ENCODE measurements around the gene BRD7.
A peak's percentile ranks its signal among the peaks of the same experiment; 100 is the strongest.

The BRD7 gene

GRCh38 chr16:50288026-50288425 is 80.8 kb downstream of the BRD7 start:
- Mint-ChIP-seq H3K36me3 (peaks cover 55% of the 10 kb centered on the region), H3K4me3 (no peak overlapping the region), H3K4me1 (peaks cover 48% of the 10 kb centered on the region)

GRCh38 chr16:50286681-50287080 is 82.1 kb downstream of the BRD7 start:
- no peak overlapping the region for H3K27ac Mint-ChIP-seq
- H3K4me1 Mint-ChIP-seq = peaks cover 61% of the 10 kb centered on the region
- H3K36me3 Mint-ChIP-seq = peaks cover 63% of the 10 kb centered on the region
- no peak for DNase-seq (ENCODE audit: low spot score in 2 of 2)
- no peak overlapping the region for H3K4me3 Mint-ChIP-seq
- H3K9me3 Mint-ChIP-seq = no peaks in the 10 kb centered on the region
- ATAC-seq = no peak

More at GRCh38 chr16:50288026-50288425, 80.8 kb downstream of the BRD7 start:
- ATAC-seq (no peak), DNase-seq (ENCODE audit: low spot score in 2 of 2) (no peak)
- Mint-ChIP-seq H3K27ac (peak overlapping the region; percentile 88), H3K9me3 (no peaks in the 10 kb centered on the region)

- Mint-ChIP-seq H3K4me3 (no peak overlapping the region), H3K4me1 (peaks cover 73% of the 10 kb centered on the region), H3K27ac (no peak overlapping the region)
Measured at GRCh38 chr16:50285406-50286003, 83.3 kb downstream of the BRD7 start.

GRCh38 chr16:50284131-50284911 is 84.5 kb downstream of the BRD7 start:
- ATAC-seq (no peak), DNase-seq (ENCODE audit: low spot score in 2 of 2) (no peak)
- no peaks in the 10 kb centered on the region for H3K9me3 Mint-ChIP-seq
- peaks cover 56% of the 10 kb centered on the region for H3K36me3 Mint-ChIP-seq
- H3K4me1 Mint-ChIP-seq = peaks cover 77% of the 10 kb centered on the region
- peak overlapping the region; percentile 93 for H3K27ac Mint-ChIP-seq
- peak overlapping the region; percentile 72 for H3K4me3 Mint-ChIP-seq

More at GRCh38 chr16:50285406-50286003, 83.3 kb downstream of the BRD7 start:
- Mint-ChIP-seq H3K9me3 (no peaks in the 10 kb centered on the region), H3K36me3 (peaks cover 60% of the 10 kb centered on the region)
- ATAC-seq = no peak
- DNase-seq (ENCODE audit: low spot score in 2 of 2) = no peak

GRCh38 chr16:50282955-50283631 is 85.7 kb downstream of the BRD7 start:
- no peak for ATAC-seq
- peak overlapping the region; percentile 72 for H3K4me3 Mint-ChIP-seq
- peaks cover 4% of the 10 kb centered on the region for H3K9me3 Mint-ChIP-seq
- peak overlapping the region; percentile 93 for H3K27ac Mint-ChIP-seq
- peaks cover 83% of the 10 kb centered on the region for H3K4me1 Mint-ChIP-seq
- peaks cover 51% of the 10 kb centered on the region for H3K36me3 Mint-ChIP-seq
- no peak for DNase-seq (ENCODE audit: low spot score in 2 of 2)

- H3K4me1 Mint-ChIP-seq = peaks cover 93% of the 10 kb centered on the region
- H3K36me3 Mint-ChIP-seq = peaks cover 51% of the 10 kb centered on the region
- peak overlapping the region; percentile 93 for H3K27ac Mint-ChIP-seq
- DNase-seq (ENCODE audit: low spot score in 2 of 2) (peak in 1 of 2 donors; percentile 82), ATAC-seq (peak; percentile 78)
- peaks cover 5% of the 10 kb centered on the region for H3K9me3 Mint-ChIP-seq
- peak overlapping the region; percentile 72 for H3K4me3 Mint-ChIP-seq
Measured at GRCh38 chr16:50282010-50282538, 86.7 kb downstream of the BRD7 start.

GRCh38 chr16:50281391-50282009 is 87.3 kb downstream of the BRD7 start:
- peaks cover 93% of the 10 kb centered on the region for H3K4me1 Mint-ChIP-seq
- ATAC-seq = no peak
- H3K36me3 Mint-ChIP-seq = peaks cover 48% of the 10 kb centered on the region
- DNase-seq (ENCODE audit: low spot score in 2 of 2) = no peak
- H3K9me3 Mint-ChIP-seq = peaks cover 5% of the 10 kb centered on the region
- H3K4me3 Mint-ChIP-seq = peak overlapping the region; percentile 72
- H3K27ac Mint-ChIP-seq = peak overlapping the region; percentile 93

- Mint-ChIP-seq H3K36me3 (peaks cover 42% of the 10 kb centered on the region), H3K9me3 (peaks cover 5% of the 10 kb centered on the region), H3K27ac (peak overlapping the region; percentile 93), H3K4me3 (peak overlapping the region; percentile 72), H3K4me1 (peaks cover 93% of the 10 kb centered on the region)
- ATAC-seq (no peak), DNase-seq (ENCODE audit: low spot score in 2 of 2) (no peak)
Measured at GRCh38 chr16:50280932-50281331, 87.9 kb downstream of the BRD7 start.

- DNase-seq (ENCODE audit: low spot score in 2 of 2) (no peak), ATAC-seq (no peak)
- peak overlapping the region; percentile 72 for H3K4me3 Mint-ChIP-seq
- H3K27ac Mint-ChIP-seq = peak overlapping the region; percentile 93
- H3K4me1 Mint-ChIP-seq = peaks cover 93% of the 10 kb centered on the region
- peaks cover 36% of the 10 kb centered on the region for H3K36me3 Mint-ChIP-seq
- peaks cover 5% of the 10 kb centered on the region for H3K9me3 Mint-ChIP-seq
Measured at GRCh38 chr16:50279504-50279865, 89.3 kb downstream of the BRD7 start.

- Mint-ChIP-seq H3K9me3 (peaks cover 5% of the 10 kb centered on the region), H3K4me3 (peak overlapping the region; percentile 72), H3K4me1 (peaks cover 93% of the 10 kb centered on the region), H3K36me3 (peaks cover 47% of the 10 kb centered on the region), H3K27ac (peak overlapping the region; percentile 93)
- ATAC-seq (no peak), DNase-seq (ENCODE audit: low spot score in 2 of 2) (no peak)
Measured at GRCh38 chr16:50278251-50278650, 90.5 kb downstream of the BRD7 start.

GRCh38 chr16:50276801-50277555 is 91.8 kb downstream of the BRD7 start:
- Mint-ChIP-seq H3K9me3 (peaks cover 5% of the 10 kb centered on the region), H3K4me1 (peaks cover 93% of the 10 kb centered on the region), H3K4me3 (peak overlapping the region; percentile 72), H3K36me3 (peaks cover 46% of the 10 kb centered on the region), H3K27ac (peak overlapping the region; percentile 93)
- DNase-seq (ENCODE audit: low spot score in 2 of 2) (no peak), ATAC-seq (peak; percentile 73)

- ATAC-seq = no peak
- peaks cover 50% of the 10 kb centered on the region for H3K36me3 Mint-ChIP-seq
- peak overlapping the region; percentile 93 for H3K27ac Mint-ChIP-seq
- peak overlapping the region; percentile 97 for H3K4me3 Mint-ChIP-seq
- no peak for DNase-seq (ENCODE audit: low spot score in 2 of 2)
- H3K4me1 Mint-ChIP-seq = peaks cover 93% of the 10 kb centered on the region
- H3K9me3 Mint-ChIP-seq = peaks cover 5% of the 10 kb centered on the region
Measured at GRCh38 chr16:50276326-50276640, 92.5 kb downstream of the BRD7 start.

GRCh38 chr16:50275428-50276325 is 93.1 kb downstream of the BRD7 start:
- ATAC-seq (no peak), DNase-seq (ENCODE audit: low spot score in 2 of 2) (no peak)
- Mint-ChIP-seq H3K4me1 (peaks cover 93% of the 10 kb centered on the region), H3K4me3 (peak overlapping the region; percentile 97), H3K36me3 (peaks cover 54% of the 10 kb centered on the region), H3K9me3 (peaks cover 5% of the 10 kb centered on the region), H3K27ac (peak overlapping the region; percentile 100)

- peaks cover 54% of the 10 kb centered on the region for H3K36me3 Mint-ChIP-seq
- H3K4me3 Mint-ChIP-seq = peak overlapping the region; percentile 97
- no peak for ATAC-seq
- H3K4me1 Mint-ChIP-seq = peaks cover 93% of the 10 kb centered on the region
- H3K9me3 Mint-ChIP-seq = peaks cover 5% of the 10 kb centered on the region
- peak overlapping the region; percentile 100 for H3K27ac Mint-ChIP-seq
- no peak for DNase-seq (ENCODE audit: low spot score in 2 of 2)
Measured at GRCh38 chr16:50275098-50275415, 93.7 kb downstream of the BRD7 start.
